Caco-2 (cell line): ENCODE data around the gene CPED1. TPM values are rescaled to one million over a fixed set of nuclear protein-coding genes. Genes with fewer than 3 reads are reported as not detected.

Experiments
- BruUV-seq: library from RNA; stranded (reverse); fragments of 400-500 nt; replicated peaks from 2 replicates; lab custom pipeline; 2021; lab: Mats Ljungman, UMichigan
- CTCF ChIA-PET: fragments of 300-600 bp; sonication (Branson Sonifier 250); formaldehyde crosslinking; loops from one replicate; lab custom pipeline; 2022; ENCODE audit warnings: antibody characterized with exemption; lab: Charles Lee
- POLR2A ChIA-PET: fragments of 300-600 bp; sonication (Branson Sonifier 250); formaldehyde crosslinking; loops from one replicate; lab custom pipeline; 2022; ENCODE audit warnings: antibody characterized with exemption; lab: Charles Lee
- DNase-seq, 2 experiments: peaks; one replicate each; pipeline versions ENCODE4 v3.0.0 to v3.0.0-alpha.2; 2020 to 2022
- H3K27me3 ChIP-seq: replicated peaks from 2 replicates; pipeline ENCODE4 v1.6.0; 2011; ENCODE audit warnings: low read length; ENCODE audit not compliant: control insufficient read depth, insufficient read depth
- H3K36me3 ChIP-seq: 2 replicates; pipeline ENCODE4 v1.5.1; 2011; ENCODE audit warnings: low read length; ENCODE audit not compliant: control insufficient read depth, insufficient read depth
- H3K4me1 ChIP-seq: fragments of 250-450 bp; sonication (Bioruptor Pico); 2 replicates; pipeline ENCODE4 v1.5.1; 2020; ENCODE audit warnings: mild to moderate bottlenecking
- H3K4me3 ChIP-seq: 2 replicates; pipeline ENCODE4 v1.5.1; 2011; ENCODE audit warnings: low read depth, mild to moderate bottlenecking, control low read depth, low read length
- H3K9me3 ChIP-seq: fragments of 250-450 bp; sonication (Bioruptor Pico); 2 replicates; pipeline ENCODE4 v1.5.1; 2020; ENCODE audit warnings: mild to moderate bottlenecking, moderate library complexity
- H3K27ac Mint-ChIP-seq: one replicate; pipeline ENCODE4 v1.8.0; 2022; ENCODE audit warnings: mixed read lengths; ENCODE audit not compliant: unreplicated experiment
- H3K27me3 Mint-ChIP-seq: one replicate; pipeline ENCODE4 v1.8.0; 2022; ENCODE audit warnings: mixed read lengths; ENCODE audit not compliant: insufficient read depth, unreplicated experiment
- H3K36me3 Mint-ChIP-seq: one replicate; pipeline ENCODE4 v1.8.0; 2022; ENCODE audit warnings: mild to moderate bottlenecking, mixed read lengths; ENCODE audit not compliant: insufficient read depth, unreplicated experiment
- H3K4me1 Mint-ChIP-seq: one replicate; pipeline ENCODE4 v1.8.0; 2022; ENCODE audit warnings: low read depth, mixed read lengths; ENCODE audit not compliant: unreplicated experiment
- H3K4me3 Mint-ChIP-seq: one replicate; pipeline ENCODE4 v1.8.0; 2022; ENCODE audit warnings: mild to moderate bottlenecking, moderate library complexity, mixed read lengths; ENCODE audit not compliant: unreplicated experiment
- H3K9me3 Mint-ChIP-seq: one replicate; pipeline ENCODE4 v1.8.0; 2022; ENCODE audit warnings: mixed read lengths; ENCODE audit not compliant: unreplicated experiment
- CTCF ChIP-seq, 2 experiments: fragments of 200-600 bp in 1 of 2; IDR thresholded peaks; 1 replicate in 1 of 2; 2 replicates in 1 of 2; pipeline versions ENCODE4 v1.5.1 to v1.8.0; 2011 to 2022; ENCODE audit warnings: antibody characterized with exemption in 1 of 2, control low read depth in 1 of 2, inconsistent platforms in 1 of 2, low read depth in 1 of 2, low read length in 1 of 2, mild to moderate bottlenecking in 1 of 2, moderate library complexity in 1 of 2; ENCODE audit not compliant: insufficient read depth in 1 of 2, severe bottlenecking in 1 of 2, unreplicated experiment in 1 of 2
- intact Hi-C: fragments of 100-400 bp; cut with micrococcal nuclease; formaldehyde crosslinking; loops from one replicate; pipeline ENCODE4 v1.10.0; 2022; ENCODE audit not compliant: unreplicated experiment
- total RNA-seq: library from RNA; stranded (reverse); gene quantifications from 2 replicates; pipeline ENCODE4 v1.2.3, GENCODE V29; 2022

CPED1 gene
- total RNA-seq, 1 experiment from 2014 or later: 0.23 TPM

GRCh38 chr7:121080913-121081326 lies 92.4 kb downstream of the CPED1 start:
- no TSS peak for BruUV-seq
- no peak for DNase-seq
- no peak for TF ChIP-seq CTCF (IDR thresholded peaks at IDR 0.05; ENCODE audit: insufficient read depth in 1 of 2, low read depth in 1 of 2, low read length in 1 of 2, severe bottlenecking in 1 of 2, unreplicated experiment in 1 of 2)
- Mint-ChIP-seq H3K4me3 (no peak overlapping the region), H3K27me3 (no peaks in the 10 kb centered on the region), H3K4me1 (peaks cover 7% of the 10 kb centered on the region), H3K27ac (no peak overlapping the region), H3K36me3 (no peaks in the 10 kb centered on the region), H3K9me3 (no peaks in the 10 kb centered on the region)
- intact Hi-C loops: loop anchor here (1.0 to 2.0 kb wide), 3 partner anchors 28 to 275 kb away; no protein-coding TSS in a partner anchor
- Histone ChIP-seq H3K9me3 (no peaks in the 10 kb centered on the region), H3K4me1 (peaks cover 5% of the 10 kb centered on the region; the same call in 1 of the 2 replicates), H3K27me3 (no peaks in the 10 kb centered on the region), H3K36me3 (no peaks in the 10 kb centered on the region), H3K4me3 (no peak overlapping the region)
- ChIA-PET POLR2A (no interaction called here), CTCF (interaction anchor here (2.6 kb wide), 1 partner anchor 93 kb away, joined by 23 read pairs; the partner anchor contains the start of gene CPED1)

DNA sequence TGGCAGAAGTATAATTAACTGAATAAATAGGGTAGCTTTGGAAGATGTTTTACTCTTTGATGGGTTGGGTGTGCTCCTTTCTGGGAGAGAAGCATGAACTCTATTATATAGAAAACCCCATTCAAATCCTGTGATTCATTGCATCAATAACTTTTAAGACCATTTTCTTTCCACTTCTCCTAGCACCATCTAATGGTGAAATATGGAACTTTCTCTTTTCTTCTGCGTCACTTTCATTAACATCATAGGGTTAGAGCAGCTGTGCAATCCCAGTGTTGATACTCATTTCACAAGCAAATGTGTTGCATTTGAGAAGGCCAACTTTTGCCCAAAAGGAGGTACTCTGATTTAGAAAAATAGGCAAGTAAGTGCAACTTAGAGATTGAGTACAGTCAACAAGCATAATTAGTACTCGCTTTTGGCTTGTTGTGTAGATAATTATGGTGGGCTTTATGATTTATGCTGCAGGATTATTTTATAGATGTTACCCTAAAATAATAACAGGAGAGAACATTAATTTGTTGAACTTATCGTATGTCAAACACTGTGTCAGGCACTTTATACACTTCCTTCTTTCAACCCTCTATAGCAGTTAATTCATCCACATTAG lies 92.9 kb downstream of the CPED1 start:
- CTCF ChIA-PET: interaction anchor here (1.2 to 2.6 kb wide), 2 partner anchors 27 to 94 kb away, joined by 3 to 23 read pairs; partner anchors contain the start of gene CPED1
- peaks cover 7% of the 10 kb centered on the region for H3K4me1 Mint-ChIP-seq

More for the DNA sequence above, 92.9 kb downstream of the CPED1 start:
- H3K27me3 Mint-ChIP-seq: no peaks in the 10 kb centered on the region
- no peak overlapping the region for H3K4me3 ChIP-seq
- intact Hi-C loops: loop anchor here (1.0 to 2.0 kb wide), 3 partner anchors 27 to 275 kb away; no protein-coding TSS in a partner anchor
- no peaks in the 10 kb centered on the region for H3K9me3 ChIP-seq
- H3K27ac Mint-ChIP-seq: no peak overlapping the region
- POLR2A ChIA-PET: no interaction called here
- no peaks in the 10 kb centered on the region for H3K36me3 ChIP-seq
- no peaks in the 10 kb centered on the region for H3K36me3 Mint-ChIP-seq
- no TSS peak for BruUV-seq
- no peaks in the 10 kb centered on the region for H3K27me3 ChIP-seq
- DNase-seq: peak in 1 of 2 experiments; percentile 52
- H3K4me1 ChIP-seq: peaks cover 5% of the 10 kb centered on the region; the same call in 1 of the 2 replicates
- no peak overlapping the region for H3K4me3 Mint-ChIP-seq
- no peaks in the 10 kb centered on the region for H3K9me3 Mint-ChIP-seq
- TF ChIP-seq CTCF (IDR thresholded peaks at IDR 0.05; ENCODE audit: insufficient read depth in 1 of 2, low read depth in 1 of 2, low read length in 1 of 2, severe bottlenecking in 1 of 2, unreplicated experiment in 1 of 2): peak; percentile 62 to 64
